Activated naive CD8-positive, alpha-beta T cell treated with anti-CD3 and anti-CD28 coated beads for 36 hours (primary cell): ENCODE data around the gene IL18R1. TPM values are rescaled to one million over a fixed set of nuclear protein-coding genes. Genes with fewer than 3 reads are reported as not detected.
A peak's percentile ranks its signal among the peaks of the same experiment; 100 is the strongest.

Source experiments
- DNase-seq: peaks from one replicate; pipeline ENCODE4 v3.0.0; 2021
- H3K27ac Mint-ChIP-seq: one replicate; pipeline ENCODE4 v1.8.0; 2022; ENCODE audit warnings: mild to moderate bottlenecking, moderate library complexity, mixed read lengths
- H3K27me3 Mint-ChIP-seq: one replicate; pipeline ENCODE4 v1.8.0; 2022; ENCODE audit warnings: mild to moderate bottlenecking, mixed read lengths
- H3K36me3 Mint-ChIP-seq: one replicate; pipeline ENCODE4 v1.8.0; 2021; ENCODE audit warnings: mild to moderate bottlenecking, mixed read lengths
- H3K4me1 Mint-ChIP-seq: one replicate; pipeline ENCODE4 v1.8.0; 2021; ENCODE audit warnings: mixed read lengths
- H3K4me3 Mint-ChIP-seq: one replicate; pipeline ENCODE4 v1.8.0; 2022; ENCODE audit warnings: mild to moderate bottlenecking, moderate library complexity, mixed read lengths
- H3K9me3 Mint-ChIP-seq: one replicate; pipeline ENCODE4 v1.8.0; 2022; ENCODE audit warnings: mixed read lengths
- total RNA-seq, 2 experiments: library from RNA; stranded (reverse); gene quantifications; one replicate each; pipeline ENCODE4 v1.2.3, GENCODE V29; 2021

The IL18R1 gene
- total RNA-seq, 2 experiments from 2014 or later, result 20.6 to 21.8 TPM

GRCh38 chr2:102392942-102393341, 37.3 kb downstream of the IL18R1 start:
- Mint-ChIP-seq H3K4me3 (no peak overlapping the region), H3K27ac (no peak overlapping the region), H3K9me3 (no peaks in the 10 kb centered on the region), H3K27me3 (no peaks in the 10 kb centered on the region), H3K36me3 (peaks cover 22% of the 10 kb centered on the region), H3K4me1 (peaks cover 8% of the 10 kb centered on the region)
- DNase-seq, result no peak

GRCh38 chr2:102396012-102396411, 40.4 kb downstream of the IL18R1 start:
- Mint-ChIP-seq H3K4me1 (peaks cover 11% of the 10 kb centered on the region), H3K9me3 (no peaks in the 10 kb centered on the region), H3K36me3 (peaks cover 10% of the 10 kb centered on the region), H3K4me3 (no peak overlapping the region), H3K27me3 (no peaks in the 10 kb centered on the region), H3K27ac (no peak overlapping the region)
- no peak for DNase-seq

- Mint-ChIP-seq H3K27me3 (no peaks in the 10 kb centered on the region), H3K9me3 (no peaks in the 10 kb centered on the region), H3K27ac (no peak overlapping the region), H3K4me3 (no peak overlapping the region), H3K36me3 (peaks cover 6% of the 10 kb centered on the region), H3K4me1 (peaks cover 9% of the 10 kb centered on the region)
- no peak for DNase-seq
Observed at GRCh38 chr2:102397209-102397608, 41.6 kb downstream of the IL18R1 start.

- H3K27me3 Mint-ChIP-seq, result no peaks in the 10 kb centered on the region
- no peak overlapping the region for H3K4me3 Mint-ChIP-seq
- no peak for DNase-seq
- peaks cover 9% of the 10 kb centered on the region for H3K4me1 Mint-ChIP-seq
- no peak overlapping the region for H3K27ac Mint-ChIP-seq
- no peaks in the 10 kb centered on the region for H3K9me3 Mint-ChIP-seq
- peaks cover 2% of the 10 kb centered on the region for H3K36me3 Mint-ChIP-seq
Observed at GRCh38 chr2:102399499-102400141, 44.0 kb downstream of the IL18R1 start.

- no peaks in the 10 kb centered on the region for H3K36me3 Mint-ChIP-seq
- H3K4me1 Mint-ChIP-seq, result peaks cover 9% of the 10 kb centered on the region
- no peak for DNase-seq
- no peaks in the 10 kb centered on the region for H3K9me3 Mint-ChIP-seq
- H3K27me3 Mint-ChIP-seq, result no peaks in the 10 kb centered on the region
- H3K27ac Mint-ChIP-seq, result no peak overlapping the region
- no peak overlapping the region for H3K4me3 Mint-ChIP-seq
Observed at GRCh38 chr2:102401456-102401855, 45.9 kb downstream of the IL18R1 start.

- Mint-ChIP-seq H3K27me3 (no peaks in the 10 kb centered on the region), H3K9me3 (no peaks in the 10 kb centered on the region), H3K4me1 (peaks cover 9% of the 10 kb centered on the region), H3K27ac (no peak overlapping the region), H3K36me3 (no peaks in the 10 kb centered on the region), H3K4me3 (no peak overlapping the region)
- DNase-seq, result no peak
Observed at GRCh38 chr2:102401865-102402264, 46.3 kb downstream of the IL18R1 start.

- DNase-seq, result no peak
- Mint-ChIP-seq H3K9me3 (peaks cover 6% of the 10 kb centered on the region), H3K27me3 (no peaks in the 10 kb centered on the region), H3K27ac (no peak overlapping the region), H3K36me3 (peaks cover 3% of the 10 kb centered on the region), H3K4me1 (peaks cover 2% of the 10 kb centered on the region), H3K4me3 (no peak overlapping the region)
Observed at GRCh38 chr2:102410952-102411351, 55.4 kb downstream of the IL18R1 start.

- Mint-ChIP-seq H3K36me3 (peaks cover 11% of the 10 kb centered on the region), H3K9me3 (peaks cover 11% of the 10 kb centered on the region), H3K27me3 (no peaks in the 10 kb centered on the region), H3K27ac (no peak overlapping the region), H3K4me3 (no peak overlapping the region), H3K4me1 (peaks cover 11% of the 10 kb centered on the region)
- no peak for DNase-seq
Observed at GRCh38 chr2:102412199-102412598, 56.6 kb downstream of the IL18R1 start.

GRCh38 chr2:102417946-102418345, 62.4 kb downstream of the IL18R1 start:
- Mint-ChIP-seq H3K27ac (peak overlapping the region; percentile 98), H3K4me3 (peak overlapping the region; percentile 62), H3K9me3 (peaks cover 9% of the 10 kb centered on the region), H3K4me1 (peaks cover 47% of the 10 kb centered on the region), H3K36me3 (peaks cover 14% of the 10 kb centered on the region), H3K27me3 (no peaks in the 10 kb centered on the region)
- DNase-seq, result no peak

GRCh38 chr2:102418421-102418961, 62.9 kb downstream of the IL18R1 start:
- Mint-ChIP-seq H3K27ac (peak overlapping the region; percentile 84), H3K4me1 (peaks cover 52% of the 10 kb centered on the region), H3K27me3 (no peaks in the 10 kb centered on the region), H3K36me3 (peaks cover 17% of the 10 kb centered on the region), H3K9me3 (peaks cover 9% of the 10 kb centered on the region), H3K4me3 (peak overlapping the region; percentile 63)
- no peak for DNase-seq

GRCh38 chr2:102420290-102420689, 64.7 kb downstream of the IL18R1 start:
- Mint-ChIP-seq H3K27ac (no peak overlapping the region), H3K27me3 (no peaks in the 10 kb centered on the region), H3K9me3 (peaks cover 9% of the 10 kb centered on the region), H3K4me3 (no peak overlapping the region), H3K4me1 (peaks cover 64% of the 10 kb centered on the region), H3K36me3 (peaks cover 17% of the 10 kb centered on the region)
- no peak for DNase-seq

- no peak overlapping the region for H3K27ac Mint-ChIP-seq
- H3K9me3 Mint-ChIP-seq, result peaks cover 4% of the 10 kb centered on the region
- H3K27me3 Mint-ChIP-seq, result no peaks in the 10 kb centered on the region
- H3K36me3 Mint-ChIP-seq, result peaks cover 9% of the 10 kb centered on the region
- H3K4me3 Mint-ChIP-seq, result no peak overlapping the region
- DNase-seq, result no peak
- peaks cover 61% of the 10 kb centered on the region for H3K4me1 Mint-ChIP-seq
Observed at GRCh38 chr2:102421890-102422759, 66.5 kb downstream of the IL18R1 start.

- H3K9me3 Mint-ChIP-seq, result peaks cover 2% of the 10 kb centered on the region
- H3K27me3 Mint-ChIP-seq, result no peaks in the 10 kb centered on the region
- H3K36me3 Mint-ChIP-seq, result peaks cover 8% of the 10 kb centered on the region
- DNase-seq, result no peak
- H3K4me1 Mint-ChIP-seq, result peaks cover 53% of the 10 kb centered on the region
- peak within 1 kb of the TSS; percentile 76 for H3K27ac Mint-ChIP-seq
- peak within 1 kb of the TSS; percentile 56 for H3K4me3 Mint-ChIP-seq
Observed at GRCh38 chr2:102422910-102423309, 67.3 kb downstream of the IL18R1 start, which contains the start of gene IL18RAP. Gene IL18RAP, plus strand, starts transcription at chr2:102423160. Its CDS starts 118 bp downstream, at chr2:102423278.

- Mint-ChIP-seq H3K27ac (peak overlapping the region; percentile 76), H3K36me3 (peaks cover 8% of the 10 kb centered on the region), H3K27me3 (no peaks in the 10 kb centered on the region), H3K4me1 (peaks cover 52% of the 10 kb centered on the region), H3K4me3 (no peak overlapping the region), H3K9me3 (peaks cover 4% of the 10 kb centered on the region)
- no peak for DNase-seq
Observed at GRCh38 chr2:102423368-102423767, 67.8 kb downstream of the IL18R1 start.

GRCh38 chr2:102424754-102425153, 69.2 kb downstream of the IL18R1 start:
- Mint-ChIP-seq H3K36me3 (peaks cover 8% of the 10 kb centered on the region), H3K4me3 (no peak overlapping the region), H3K9me3 (peaks cover 5% of the 10 kb centered on the region), H3K27ac (peak overlapping the region; percentile 47), H3K27me3 (no peaks in the 10 kb centered on the region), H3K4me1 (peaks cover 44% of the 10 kb centered on the region)
- DNase-seq, result no peak
